HepG2 (cell line): ENCODE data around the gene RASSF4. TPM values are rescaled to one million over a fixed set of nuclear protein-coding genes. Genes with fewer than 3 reads are reported as not detected.
A peak's percentile ranks its signal among the peaks of the same experiment; 100 is the strongest.

Source experiments
- FOSL2 ChIP-seq: sonication (generic); formaldehyde crosslinking; IDR thresholded peaks from 2 replicates; pipeline ENCODE4 v1.4.0; 2020; ENCODE audit warnings: missing genetic modification reagents
- JUNB ChIP-seq: sonication (generic); formaldehyde crosslinking; IDR thresholded peaks from 2 replicates; pipeline ENCODE4 v1.8.0; 2022; ENCODE audit warnings: missing genetic modification reagents, mild to moderate bottlenecking, borderline replicate concordance
- KLF12 ChIP-seq: sonication (generic); formaldehyde crosslinking; IDR thresholded peaks from 2 replicates; pipeline ENCODE4 v1.4.0; 2020; ENCODE audit warnings: missing genetic modification reagents, borderline replicate concordance
- MAF1 ChIP-seq: sonication (generic); formaldehyde crosslinking; IDR thresholded peaks from 2 replicates; pipeline ENCODE4 v1.5.0; 2020; ENCODE audit warnings: missing genetic modification reagents, borderline replicate concordance
- MZF1 ChIP-seq: sonication (generic); formaldehyde crosslinking; IDR thresholded peaks from 2 replicates; pipeline ENCODE4 v1.8.1; 2023; ENCODE audit warnings: mild to moderate bottlenecking, missing genetic modification reagents, borderline replicate concordance
- PCBP2 ChIP-seq: fragments of 200-400 bp; formaldehyde crosslinking; optimal IDR thresholded peaks from 2 replicates; pipeline ENCODE3; 2018; ENCODE audit warnings: low read length, low read depth; ENCODE audit not compliant: poor library complexity, severe bottlenecking
- POLR2AphosphoS2 ChIP-seq: IDR thresholded peaks from 2 replicates; pipeline ENCODE4 v1.6.1; 2011; ENCODE audit warnings: low read depth, low read length, improper control_type of control experiment
- RORA ChIP-seq: sonication (generic); formaldehyde crosslinking; IDR thresholded peaks from 2 replicates; pipeline ENCODE4 v1.5.0; 2020; ENCODE audit warnings: mild to moderate bottlenecking, missing genetic modification reagents, moderate library complexity
- SALL1 ChIP-seq: sonication (generic); formaldehyde crosslinking; IDR thresholded peaks from 2 replicates; pipeline ENCODE4 v1.8.0; 2022; ENCODE audit warnings: mild to moderate bottlenecking, missing genetic modification reagents
- SMAD3 ChIP-seq: sonication (generic); formaldehyde crosslinking; IDR thresholded peaks from 2 replicates; pipeline ENCODE4 v1.4.0; 2020; ENCODE audit warnings: missing genetic modification reagents
- SMYD3 ChIP-seq: sonication (generic); formaldehyde crosslinking; IDR thresholded peaks from 2 replicates; pipeline ENCODE4 v1.8.1; 2023; ENCODE audit warnings: mild to moderate bottlenecking, missing genetic modification reagents
- WIZ ChIP-seq: sonication (generic); formaldehyde crosslinking; IDR thresholded peaks from 2 replicates; pipeline ENCODE4 v1.5.1; 2020; ENCODE audit warnings: mild to moderate bottlenecking, missing genetic modification reagents
- ZC3H13 ChIP-seq: sonication (generic); formaldehyde crosslinking; IDR thresholded peaks from 2 replicates; pipeline ENCODE4 v1.8.1; 2023; ENCODE audit warnings: mild to moderate bottlenecking, missing genetic modification reagents, moderate library complexity
- ZC3H4 ChIP-seq: sonication (generic); formaldehyde crosslinking; IDR thresholded peaks from 2 replicates; pipeline ENCODE4 v1.4.0; 2020; ENCODE audit warnings: missing genetic modification reagents, borderline replicate concordance
- ZNF136 ChIP-seq: sonication (generic); formaldehyde crosslinking; IDR thresholded peaks from 2 replicates; pipeline ENCODE4 v1.8.1; 2022; ENCODE audit warnings: low read depth, mild to moderate bottlenecking, moderate library complexity, missing genetic modification reagents
- ZNF138 ChIP-seq: sonication (generic); formaldehyde crosslinking; IDR thresholded peaks from 2 replicates; pipeline ENCODE4 v1.5.0; 2020; ENCODE audit warnings: mild to moderate bottlenecking, low read depth, missing genetic modification reagents
- ZNF350 ChIP-seq: sonication (generic); formaldehyde crosslinking; IDR thresholded peaks from 2 replicates; pipeline ENCODE4 v1.4.0; 2020; ENCODE audit warnings: mild to moderate bottlenecking, low read depth, missing genetic modification reagents, borderline replicate concordance
- ZNF605 ChIP-seq: sonication (generic); formaldehyde crosslinking; IDR thresholded peaks from 2 replicates; pipeline ENCODE4 v1.8.0; 2022; ENCODE audit warnings: mild to moderate bottlenecking, missing genetic modification reagents
- ZNF674 ChIP-seq: sonication (generic); formaldehyde crosslinking; IDR thresholded peaks from 2 replicates; pipeline ENCODE4 v1.5.0; 2020; ENCODE audit warnings: low read depth, mild to moderate bottlenecking, missing genetic modification reagents
- polyA plus RNA-seq, 8 experiments: library from polyadenylated mRNA; depleted of rRNA in 3 of 8; stranded (reverse) in 7 of 8; unstranded in 1 of 8; fragments of >200 nt; fragmentation: Illumina TruSeq in 4 of 8; extraction: Trizol in 4 of 8; gene quantifications; 2 replicates each; pipeline versions ENCODE4 v1.2.1 to v1.2.3, GENCODE V29; 2011 to 2016; ENCODE audit warnings: low read depth in 4 of 8, missing spikeins in 1 of 8, mixed read lengths in 1 of 8; ENCODE audit not compliant: insufficient read depth in 1 of 8
- total RNA-seq, 5 experiments: library from RNA; depleted of rRNA; stranded (reverse); fragments of >200 nt; fragmentation: Illumina TruSeq; extraction: Trizol; gene quantifications; 2 replicates each; pipeline ENCODE4 v1.2.3, GENCODE V29; 2016; ENCODE audit warnings: low read depth in 1 of 5
- TF ChIP-seq, protein P1 (sequence below): sonication (generic); formaldehyde crosslinking; IDR thresholded peaks from 2 replicates; pipeline ENCODE4 v1.5.1; 2020; ENCODE audit warnings: missing genetic modification reagents, mild to moderate bottlenecking, borderline replicate concordance
- TF ChIP-seq, protein P2 (sequence below): sonication (generic); formaldehyde crosslinking; IDR thresholded peaks from 2 replicates; pipeline ENCODE4 v1.4.0; 2020; ENCODE audit warnings: missing genetic modification reagents
- TF ChIP-seq, protein P3 (sequence below): IDR thresholded peaks from 2 replicates; pipeline ENCODE4 v1.4.0; 2020; ENCODE audit warnings: mild to moderate bottlenecking, missing genetic modification reagents

RASSF4 gene
- total and polyA plus RNA-seq, 2 of the 13 experiments (the other 11 are each of a cell fraction or from before 2014, with no cell fraction given), result 34.0 to 51.7 TPM

DNA sequence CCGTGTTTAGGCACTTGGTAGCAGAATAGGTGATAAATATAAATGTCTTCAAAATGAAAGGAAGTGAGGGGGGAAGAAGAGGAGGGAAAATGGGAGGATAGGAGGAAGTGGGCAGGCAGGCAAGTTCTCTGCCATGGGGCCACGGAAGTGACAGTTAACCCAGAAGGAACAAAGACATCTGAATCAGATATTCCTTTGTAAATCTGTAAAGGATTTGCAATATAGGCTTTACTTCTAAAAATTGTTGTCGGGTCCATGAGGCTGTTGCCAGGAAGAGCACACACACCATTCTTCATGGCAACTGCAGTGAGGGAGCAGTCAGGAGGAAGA lies 23.7 kb upstream of the RASSF4 start (continued):
- TF ChIP-seq SMYD3 (CRISPR knock-in tag), result 0 out of 2 replicates have a peak, but pooled peaks have one; percentile 13
- TF ChIP-seq, protein P1, sequence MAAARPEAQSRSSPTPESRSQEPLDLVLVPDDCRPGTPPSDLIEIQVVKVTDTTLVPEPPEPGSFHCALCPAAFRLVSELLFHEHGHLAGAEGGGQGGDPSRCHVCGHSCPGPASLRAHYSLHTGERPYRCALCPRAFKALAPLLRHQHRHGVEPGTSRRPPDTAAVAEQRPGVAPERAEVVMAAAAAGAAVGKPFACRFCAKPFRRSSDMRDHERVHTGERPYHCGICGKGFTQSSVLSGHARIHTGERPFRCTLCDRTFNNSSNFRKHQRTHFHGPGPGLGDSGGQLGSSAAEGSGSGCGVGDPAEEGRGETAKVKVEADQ, result 0 out of 2 replicates have a peak, but pooled peaks have one; percentile 1
- no peak for TF ChIP-seq RORA (CRISPR knock-in tag)
- no peak for TF ChIP-seq JUNB (CRISPR knock-in tag)
- no peak for TF ChIP-seq ZC3H4 (CRISPR knock-in tag)
- TF ChIP-seq KLF12 (CRISPR knock-in tag), result no peak
- TF ChIP-seq WIZ, result no peak
- TF ChIP-seq POLR2AphosphoS2, result no peak
- 0 out of 2 replicates have a peak, but pooled peaks have one; percentile 9 for TF ChIP-seq ZNF605 (CRISPR knock-in tag)
- TF ChIP-seq ZNF674 (CRISPR knock-in tag), result no peak
- TF ChIP-seq ZNF138 (CRISPR knock-in tag), result no peak
- no peak for TF ChIP-seq MAF1 (CRISPR knock-in tag)
- no peak for TF ChIP-seq ZNF350
- no peak for TF ChIP-seq ZC3H13 (CRISPR knock-in tag)
- TF ChIP-seq, protein P2, sequence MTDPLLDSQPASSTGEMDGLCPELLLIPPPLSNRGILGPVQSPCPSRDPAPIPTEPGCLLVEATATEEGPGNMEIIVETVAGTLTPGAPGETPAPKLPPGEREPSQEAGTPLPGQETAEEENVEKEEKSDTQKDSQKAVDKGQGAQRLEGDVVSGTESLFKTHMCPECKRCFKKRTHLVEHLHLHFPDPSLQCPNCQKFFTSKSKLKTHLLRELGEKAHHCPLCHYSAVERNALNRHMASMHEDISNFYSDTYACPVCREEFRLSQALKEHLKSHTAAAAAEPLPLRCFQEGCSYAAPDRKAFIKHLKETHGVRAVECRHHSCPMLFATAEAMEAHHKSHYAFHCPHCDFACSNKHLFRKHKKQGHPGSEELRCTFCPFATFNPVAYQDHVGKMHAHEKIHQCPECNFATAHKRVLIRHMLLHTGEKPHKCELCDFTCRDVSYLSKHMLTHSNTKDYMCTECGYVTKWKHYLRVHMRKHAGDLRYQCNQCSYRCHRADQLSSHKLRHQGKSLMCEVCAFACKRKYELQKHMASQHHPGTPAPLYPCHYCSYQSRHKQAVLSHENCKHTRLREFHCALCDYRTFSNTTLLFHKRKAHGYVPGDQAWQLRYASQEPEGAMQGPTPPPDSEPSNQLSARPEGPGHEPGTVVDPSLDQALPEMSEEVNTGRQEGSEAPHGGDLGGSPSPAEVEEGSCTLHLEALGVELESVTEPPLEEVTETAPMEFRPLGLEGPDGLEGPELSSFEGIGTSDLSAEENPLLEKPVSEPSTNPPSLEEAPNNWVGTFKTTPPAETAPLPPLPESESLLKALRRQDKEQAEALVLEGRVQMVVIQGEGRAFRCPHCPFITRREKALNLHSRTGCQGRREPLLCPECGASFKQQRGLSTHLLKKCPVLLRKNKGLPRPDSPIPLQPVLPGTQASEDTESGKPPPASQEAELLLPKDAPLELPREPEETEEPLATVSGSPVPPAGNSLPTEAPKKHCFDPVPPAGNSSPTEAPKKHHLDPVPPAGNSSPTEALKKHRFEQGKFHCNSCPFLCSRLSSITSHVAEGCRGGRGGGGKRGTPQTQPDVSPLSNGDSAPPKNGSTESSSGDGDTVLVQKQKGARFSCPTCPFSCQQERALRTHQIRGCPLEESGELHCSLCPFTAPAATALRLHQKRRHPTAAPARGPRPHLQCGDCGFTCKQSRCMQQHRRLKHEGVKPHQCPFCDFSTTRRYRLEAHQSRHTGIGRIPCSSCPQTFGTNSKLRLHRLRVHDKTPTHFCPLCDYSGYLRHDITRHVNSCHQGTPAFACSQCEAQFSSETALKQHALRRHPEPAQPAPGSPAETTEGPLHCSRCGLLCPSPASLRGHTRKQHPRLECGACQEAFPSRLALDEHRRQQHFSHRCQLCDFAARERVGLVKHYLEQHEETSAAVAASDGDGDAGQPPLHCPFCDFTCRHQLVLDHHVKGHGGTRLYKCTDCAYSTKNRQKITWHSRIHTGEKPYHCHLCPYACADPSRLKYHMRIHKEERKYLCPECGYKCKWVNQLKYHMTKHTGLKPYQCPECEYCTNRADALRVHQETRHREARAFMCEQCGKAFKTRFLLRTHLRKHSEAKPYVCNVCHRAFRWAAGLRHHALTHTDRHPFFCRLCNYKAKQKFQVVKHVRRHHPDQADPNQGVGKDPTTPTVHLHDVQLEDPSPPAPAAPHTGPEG, result no peak
- no peak for TF ChIP-seq ZNF136
- no peak for TF ChIP-seq SMAD3 (CRISPR knock-in tag)
- TF ChIP-seq, protein P3, sequence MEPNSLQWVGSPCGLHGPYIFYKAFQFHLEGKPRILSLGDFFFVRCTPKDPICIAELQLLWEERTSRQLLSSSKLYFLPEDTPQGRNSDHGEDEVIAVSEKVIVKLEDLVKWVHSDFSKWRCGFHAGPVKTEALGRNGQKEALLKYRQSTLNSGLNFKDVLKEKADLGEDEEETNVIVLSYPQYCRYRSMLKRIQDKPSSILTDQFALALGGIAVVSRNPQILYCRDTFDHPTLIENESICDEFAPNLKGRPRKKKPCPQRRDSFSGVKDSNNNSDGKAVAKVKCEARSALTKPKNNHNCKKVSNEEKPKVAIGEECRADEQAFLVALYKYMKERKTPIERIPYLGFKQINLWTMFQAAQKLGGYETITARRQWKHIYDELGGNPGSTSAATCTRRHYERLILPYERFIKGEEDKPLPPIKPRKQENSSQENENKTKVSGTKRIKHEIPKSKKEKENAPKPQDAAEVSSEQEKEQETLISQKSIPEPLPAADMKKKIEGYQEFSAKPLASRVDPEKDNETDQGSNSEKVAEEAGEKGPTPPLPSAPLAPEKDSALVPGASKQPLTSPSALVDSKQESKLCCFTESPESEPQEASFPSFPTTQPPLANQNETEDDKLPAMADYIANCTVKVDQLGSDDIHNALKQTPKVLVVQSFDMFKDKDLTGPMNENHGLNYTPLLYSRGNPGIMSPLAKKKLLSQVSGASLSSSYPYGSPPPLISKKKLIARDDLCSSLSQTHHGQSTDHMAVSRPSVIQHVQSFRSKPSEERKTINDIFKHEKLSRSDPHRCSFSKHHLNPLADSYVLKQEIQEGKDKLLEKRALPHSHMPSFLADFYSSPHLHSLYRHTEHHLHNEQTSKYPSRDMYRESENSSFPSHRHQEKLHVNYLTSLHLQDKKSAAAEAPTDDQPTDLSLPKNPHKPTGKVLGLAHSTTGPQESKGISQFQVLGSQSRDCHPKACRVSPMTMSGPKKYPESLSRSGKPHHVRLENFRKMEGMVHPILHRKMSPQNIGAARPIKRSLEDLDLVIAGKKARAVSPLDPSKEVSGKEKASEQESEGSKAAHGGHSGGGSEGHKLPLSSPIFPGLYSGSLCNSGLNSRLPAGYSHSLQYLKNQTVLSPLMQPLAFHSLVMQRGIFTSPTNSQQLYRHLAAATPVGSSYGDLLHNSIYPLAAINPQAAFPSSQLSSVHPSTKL (CRISPR knock-in tag), result no peak
- no peak for TF ChIP-seq SALL1 (CRISPR knock-in tag)
- no peak for TF ChIP-seq FOSL2
- TF ChIP-seq PCBP2, result no peak
- no peak for TF ChIP-seq MZF1 (CRISPR knock-in tag)
